Suprapubic skin (tissue), 4 donors: ENCODE measurements around the gene LRFN4.

Experiments
- POLR2A ChIP-seq, 2 donors: fragments of 450-650 bp; IDR thresholded peaks; one replicate each; pipeline ENCODE4 v1.6.1; 2017; ENCODE audit warnings: antibody characterized with exemption in 2 of 2, mild to moderate bottlenecking in 2 of 2, moderate library complexity in 2 of 2
- POLR2AphosphoS5 ChIP-seq, 3 donors: sonication (generic); formaldehyde crosslinking; IDR thresholded peaks; one replicate each; pipeline ENCODE4 v1.6.1; 2017; ENCODE audit warnings: antibody characterized with exemption in 3 of 3
- TF ChIP-seq, protein P1 (sequence below), 2 donors: fragments of 200-600 bp in 1 of 2; fragments of 450-650 bp in 1 of 2; sonication (generic) in 1 of 2; IDR thresholded peaks; one replicate each; pipeline ENCODE4 v1.5.1; 2016 to 2019; ENCODE audit warnings: antibody characterized with exemption in 2 of 2, mild to moderate bottlenecking in 1 of 2, moderate library complexity in 1 of 2

DNA sequence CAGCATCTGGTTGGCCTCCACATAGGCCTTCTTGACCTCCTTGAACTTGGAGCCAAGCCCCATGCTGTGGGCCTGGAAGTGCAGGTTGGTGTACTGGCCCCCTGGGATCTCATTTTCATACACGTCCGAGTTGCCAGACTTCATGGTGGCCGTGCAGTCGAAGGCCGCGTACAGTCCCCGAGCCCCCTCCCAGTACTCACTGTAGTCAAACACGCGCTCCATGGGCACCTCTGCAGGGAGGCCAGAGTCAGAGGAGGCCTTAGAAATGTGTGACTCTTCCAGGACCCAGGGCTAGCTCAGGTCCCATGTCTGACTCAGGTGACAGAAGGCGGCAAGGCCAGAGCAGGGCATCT, 6.7 kb upstream of the LRFN4 start:
- TF ChIP-seq, protein P1, sequence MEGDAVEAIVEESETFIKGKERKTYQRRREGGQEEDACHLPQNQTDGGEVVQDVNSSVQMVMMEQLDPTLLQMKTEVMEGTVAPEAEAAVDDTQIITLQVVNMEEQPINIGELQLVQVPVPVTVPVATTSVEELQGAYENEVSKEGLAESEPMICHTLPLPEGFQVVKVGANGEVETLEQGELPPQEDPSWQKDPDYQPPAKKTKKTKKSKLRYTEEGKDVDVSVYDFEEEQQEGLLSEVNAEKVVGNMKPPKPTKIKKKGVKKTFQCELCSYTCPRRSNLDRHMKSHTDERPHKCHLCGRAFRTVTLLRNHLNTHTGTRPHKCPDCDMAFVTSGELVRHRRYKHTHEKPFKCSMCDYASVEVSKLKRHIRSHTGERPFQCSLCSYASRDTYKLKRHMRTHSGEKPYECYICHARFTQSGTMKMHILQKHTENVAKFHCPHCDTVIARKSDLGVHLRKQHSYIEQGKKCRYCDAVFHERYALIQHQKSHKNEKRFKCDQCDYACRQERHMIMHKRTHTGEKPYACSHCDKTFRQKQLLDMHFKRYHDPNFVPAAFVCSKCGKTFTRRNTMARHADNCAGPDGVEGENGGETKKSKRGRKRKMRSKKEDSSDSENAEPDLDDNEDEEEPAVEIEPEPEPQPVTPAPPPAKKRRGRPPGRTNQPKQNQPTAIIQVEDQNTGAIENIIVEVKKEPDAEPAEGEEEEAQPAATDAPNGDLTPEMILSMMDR (IDR thresholded peaks at IDR 0.05): no peak
- TF ChIP-seq POLR2A (IDR thresholded peaks at IDR 0.05) (no peak), POLR2AphosphoS5 (IDR thresholded peaks at IDR 0.05) (no peak)
